Posterior vena cava (tissue), 2 donors: Measurements from ENCODE around the gene AANAT. TPM values are rescaled to one million over a fixed set of nuclear protein-coding genes. Genes with fewer than 3 reads are reported as not detected.

Experiments used
- DNase-seq: peaks from one replicate; pipeline ENCODE4 v3.0.0-alpha.2; 2020; ENCODE audit warnings: low spot score
- intact Hi-C, 2 donors: fragments of 100-400 bp; cut with DNase I; formaldehyde crosslinking; loops; one replicate each; pipeline versions ENCODE4 v1.14.1 to v1.14.2; 2022 to 2023
- total RNA-seq, 2 donors: library from RNA; stranded (reverse); fragmentation: NEBNext Ultra II Directional; extraction: Animal tissue kit (Norgen Biotek cat#: 25700); gene quantifications; one replicate each; pipeline ENCODE4 v1.2.1, GENCODE V29; 2021
- donor health status: DM: yes; HTN: yes; CAD: no.
- donor health status: DM: yes; HTN: yes; CAD: no.

AANAT gene
- total RNA-seq, 2 donors from 2014 or later: not detected

- DNase-seq: peak; percentile 74
- intact Hi-C loops: no loop called here
Observed at GRCh38 chr17:76478730-76479514, 11.5 kb downstream of the AANAT start.

GRCh38 chr17:76479515-76480060, 12.2 kb downstream of the AANAT start:
- peak; percentile 74 for DNase-seq
- intact Hi-C loops: no loop called here

- intact Hi-C loops: no loop called here
Observed at GRCh38 chr17:76480632-76481031, 13.2 kb downstream of the AANAT start.

GRCh38 chr17:76481071-76481655, 13.8 kb downstream of the AANAT start:
- intact Hi-C loops: no loop called here
- DNase-seq: peak; percentile 71

More at GRCh38 chr17:76480632-76481031, 13.2 kb downstream of the AANAT start:
- peak; percentile 80 for DNase-seq

- peak; percentile 58 for DNase-seq
- intact Hi-C loops: no loop called here
Observed at GRCh38 chr17:76484228-76484725, 16.9 kb downstream of the AANAT start.

- peak; percentile 81 for DNase-seq
- intact Hi-C loops: loop anchor here in 1 of 2 donors (5.0 kb wide), 1 partner anchor 603 kb away; no protein-coding TSS in a partner anchor
Observed at GRCh38 chr17:76485569-76485968, 18.2 kb downstream of the AANAT start.

- intact Hi-C loops: loop anchor here in 1 of 2 donors (5.0 kb wide), 1 partner anchor 605 kb away; no protein-coding TSS in a partner anchor
Observed at GRCh38 chr17:76487451-76488192, 20.2 kb downstream of the AANAT start.

GRCh38 chr17:76490112-76490710, 22.8 kb downstream of the AANAT start:
- intact Hi-C loops: no loop called here
- no peak for DNase-seq

More at GRCh38 chr17:76487451-76488192, 20.2 kb downstream of the AANAT start:
- no peak for DNase-seq

GRCh38 chr17:76491271-76492122, 24.1 kb downstream of the AANAT start:
- no peak for DNase-seq
- intact Hi-C loops: no loop called here

GRCh38 chr17:76492123-76492988, 25.0 kb downstream of the AANAT start:
- DNase-seq: no peak
- intact Hi-C loops: no loop called here

- peak; percentile 95 for DNase-seq
Observed at GRCh38 chr17:76492989-76493501, 25.6 kb downstream of the AANAT start.

GRCh38 chr17:76493505-76494167, 26.2 kb downstream of the AANAT start:
- intact Hi-C loops: no loop called here
- DNase-seq: no peak

More at GRCh38 chr17:76492989-76493501, 25.6 kb downstream of the AANAT start:
- intact Hi-C loops: no loop called here

- intact Hi-C loops: no loop called here
- no peak for DNase-seq
Observed at GRCh38 chr17:76495663-76496400, 28.4 kb downstream of the AANAT start.

- intact Hi-C loops: no loop called here
- DNase-seq: no peak
Observed at GRCh38 chr17:76496464-76496863, 29.1 kb downstream of the AANAT start.

- DNase-seq: no peak
- intact Hi-C loops: no loop called here
Observed at GRCh38 chr17:76497699-76497978, 30.2 kb downstream of the AANAT start.
